TTC549 (cell line): Measurements from ENCODE around the gene MAPK4.

Experiments
- FAIRE-seq: peaks from 2 replicates; lab custom pipeline; 2012; peaks lifted over from hg19 to GRCh38; lab: Jason Lieb, UNC

MAPK4 gene

DNA sequence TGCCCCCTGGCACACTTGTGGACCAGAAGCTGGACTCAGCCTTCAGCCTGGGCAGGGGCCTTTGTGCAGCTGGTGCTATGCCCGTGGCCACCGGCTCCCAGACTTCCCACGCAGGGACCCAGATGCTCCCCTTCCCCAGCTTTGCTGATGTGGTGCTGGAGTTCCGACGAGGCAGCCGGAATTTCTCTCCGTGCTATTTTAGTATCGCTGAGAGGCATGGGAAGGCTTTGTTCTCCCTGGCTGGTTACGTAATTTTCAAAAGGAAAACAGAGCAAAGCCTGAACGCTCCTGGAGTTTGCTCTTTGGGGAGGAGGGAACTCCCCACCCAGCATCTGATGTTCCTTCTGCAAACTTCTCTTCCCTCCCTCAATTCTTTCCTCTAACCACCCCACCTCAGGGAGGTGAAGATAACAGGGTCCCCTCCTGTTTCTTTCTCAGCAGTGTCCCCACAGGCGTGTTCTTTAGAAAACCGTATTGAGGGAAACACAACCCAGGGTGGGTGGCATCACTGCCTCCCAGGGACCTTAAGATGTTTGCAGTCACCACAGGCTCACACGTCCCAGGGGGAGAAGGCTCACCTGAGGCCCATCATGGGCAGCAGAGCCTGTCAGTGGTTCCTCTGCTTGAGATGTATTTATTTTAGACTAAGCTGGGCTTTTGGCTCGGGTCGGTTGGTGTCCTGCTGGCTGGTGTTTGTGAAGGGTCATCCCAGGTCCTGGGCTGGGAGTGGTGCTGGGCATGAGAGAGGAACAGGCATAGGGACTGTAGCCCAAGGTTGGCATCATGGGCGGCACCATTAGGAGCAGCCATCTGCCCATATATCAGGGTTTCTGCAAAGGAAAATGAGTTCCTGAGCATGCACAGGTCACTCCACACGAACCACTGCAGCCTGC, 95.0 kb downstream of the MAPK4 start:
- no peak for FAIRE-seq

- FAIRE-seq: no peak
Observed at GRCh38 chr18:50656396-50656795, 96.5 kb downstream of the MAPK4 start.

- FAIRE-seq: no peak
Observed at GRCh38 chr18:50656841-50657470, 97.1 kb downstream of the MAPK4 start.

- FAIRE-seq: no peak
Observed at GRCh38 chr18:50658601-50659000, 98.7 kb downstream of the MAPK4 start.

DNA sequence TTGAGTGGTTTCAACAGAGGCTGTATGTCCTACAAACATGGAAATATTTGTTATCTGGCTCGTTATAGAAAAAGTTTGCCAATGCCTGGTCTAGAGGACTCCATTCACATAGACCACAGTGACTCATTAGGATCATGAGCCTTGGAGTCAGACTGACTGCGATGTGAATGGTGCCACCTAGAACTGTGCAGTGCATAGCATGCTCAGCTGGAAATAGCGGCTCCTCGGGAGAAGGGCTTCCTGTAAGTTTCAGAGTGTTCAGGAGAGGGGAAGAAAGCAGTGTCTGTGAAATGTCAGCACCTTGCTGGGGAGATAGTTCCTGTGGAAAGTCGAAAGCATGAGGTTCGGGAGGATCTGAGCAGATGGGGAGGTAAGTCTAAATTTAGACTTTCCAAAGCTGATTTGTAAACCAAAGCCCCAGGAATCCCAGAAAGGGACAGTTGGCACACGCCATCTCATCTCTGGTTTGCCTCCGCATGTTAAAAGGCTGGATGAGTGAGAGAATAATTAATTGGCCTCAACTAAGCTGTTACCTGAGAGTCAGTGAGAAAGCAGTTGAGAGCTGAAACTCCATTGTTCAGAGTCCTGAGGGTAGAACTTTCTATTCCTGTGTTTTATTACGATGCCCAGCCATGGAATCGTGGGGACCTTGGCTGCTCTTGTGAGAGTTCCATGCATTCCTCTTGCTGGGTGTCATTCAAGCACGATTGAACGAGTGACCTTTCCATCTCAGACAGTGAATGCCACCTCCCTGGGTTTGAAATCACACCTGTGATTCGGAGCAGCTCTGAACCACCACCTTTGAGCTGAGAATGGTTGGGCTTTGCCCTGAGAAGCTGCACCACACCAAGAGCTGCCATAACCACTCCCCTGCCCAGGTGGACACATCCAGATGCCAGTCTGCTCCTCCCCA, 99.5 kb downstream of the MAPK4 start:
- FAIRE-seq: no peak

GRCh38 chr18:50661013-50661412, 101.1 kb downstream of the MAPK4 start:
- no peak for FAIRE-seq

- no peak for FAIRE-seq
Observed at GRCh38 chr18:50662177-50662576, 102.3 kb downstream of the MAPK4 start.

- FAIRE-seq: no peak
Observed at GRCh38 chr18:50662775-50663383, 103.0 kb downstream of the MAPK4 start.

GRCh38 chr18:50663626-50664441, 103.9 kb downstream of the MAPK4 start:
- FAIRE-seq: no peak

GRCh38 chr18:50665015-50665414, 105.1 kb downstream of the MAPK4 start:
- no peak for FAIRE-seq

DNA sequence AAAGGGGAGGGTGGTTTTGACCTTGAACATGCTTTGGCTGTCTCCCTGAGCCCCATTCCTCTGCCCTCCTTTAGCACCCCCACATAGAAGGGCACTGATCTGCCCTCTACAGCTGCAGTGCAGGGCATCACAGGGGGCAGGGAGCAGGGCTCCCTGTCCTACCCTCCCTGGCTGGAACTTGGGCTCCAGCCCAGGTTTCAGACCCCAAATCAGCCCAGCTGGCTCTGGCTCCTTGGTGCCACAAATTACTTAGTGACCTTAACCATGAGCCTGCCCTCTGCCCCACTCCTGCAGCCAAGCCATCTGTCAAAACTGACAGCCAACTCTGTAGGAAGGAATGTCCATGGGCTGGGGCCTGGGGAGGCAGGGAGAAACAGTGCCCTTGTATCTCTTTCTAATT, 105.6 kb downstream of the MAPK4 start:
- no peak for FAIRE-seq

DNA sequence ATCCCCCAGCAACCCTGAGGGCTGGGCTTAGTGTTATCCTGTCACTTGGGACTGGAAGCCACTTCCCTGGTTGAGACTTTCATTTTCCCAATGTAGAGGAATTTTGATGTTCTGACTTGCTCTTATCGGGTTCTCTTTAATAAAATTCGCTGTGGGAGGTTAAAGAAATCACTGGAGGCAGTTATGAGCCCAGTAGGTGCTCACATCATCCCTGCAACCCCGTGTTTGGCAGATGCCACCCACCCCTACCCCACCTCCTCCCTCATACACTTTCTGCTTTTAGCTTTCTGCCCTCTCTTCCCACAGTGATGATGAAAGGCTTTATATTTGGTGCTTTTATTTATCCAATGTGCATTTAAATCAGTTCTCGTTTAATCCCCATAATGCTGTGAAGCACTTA, 106.6 kb downstream of the MAPK4 start:
- no peak for FAIRE-seq

GRCh38 chr18:50671376-50671775, 111.5 kb downstream of the MAPK4 start:
- no peak for FAIRE-seq

GRCh38 chr18:50674307-50674980, 114.6 kb downstream of the MAPK4 start:
- FAIRE-seq: no peak

- no peak for FAIRE-seq
Observed at GRCh38 chr18:50675043-50675442, 115.2 kb downstream of the MAPK4 start.

GRCh38 chr18:50678651-50679050, 118.8 kb downstream of the MAPK4 start:
- FAIRE-seq: no peak

DNA sequence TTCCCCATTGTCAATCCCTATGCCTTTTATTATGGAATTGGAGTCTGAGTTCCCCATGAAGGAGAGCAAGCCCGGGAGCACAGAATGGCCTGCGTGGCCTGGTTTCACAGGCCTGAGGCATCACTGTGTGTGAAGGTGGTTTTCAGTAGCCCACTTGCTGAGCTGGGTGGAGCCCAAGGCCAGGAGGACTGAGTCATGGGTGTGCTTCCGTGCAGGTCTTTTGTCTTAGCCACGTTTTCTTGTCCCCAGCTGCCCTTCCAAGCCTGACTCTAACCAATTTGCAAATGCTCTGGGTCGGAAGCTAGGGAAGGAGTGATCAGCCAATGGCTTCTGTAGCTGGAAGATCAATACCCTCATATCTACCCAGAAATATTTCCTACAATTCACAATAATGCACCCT, 119.2 kb downstream of the MAPK4 start:
- no peak for FAIRE-seq

DNA sequence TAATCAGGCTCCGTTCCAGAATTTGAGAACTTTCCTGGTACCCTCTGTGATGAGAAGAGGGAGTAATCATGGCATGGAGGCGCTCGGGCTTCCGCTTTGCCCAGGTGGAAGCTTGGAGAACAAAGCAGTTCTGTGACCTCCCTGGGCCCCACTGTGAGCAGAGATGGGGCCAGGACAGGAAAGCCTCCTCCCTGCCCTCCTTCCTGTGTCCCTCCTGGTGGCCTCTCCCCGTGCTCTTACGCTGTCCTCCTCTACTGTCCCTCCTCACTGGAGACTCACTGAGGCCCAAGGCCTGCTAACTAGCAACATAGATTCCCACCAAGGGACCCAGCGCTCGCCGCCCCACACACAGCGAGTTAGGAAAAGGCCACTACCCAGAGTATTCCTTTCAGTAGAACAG, 119.8 kb downstream of the MAPK4 start:
- FAIRE-seq: no peak

- FAIRE-seq: no peak
Observed at GRCh38 chr18:50680966-50681365, 121.1 kb downstream of the MAPK4 start.

- FAIRE-seq: no peak
Observed at GRCh38 chr18:50682852-50683251, 123.0 kb downstream of the MAPK4 start.

DNA sequence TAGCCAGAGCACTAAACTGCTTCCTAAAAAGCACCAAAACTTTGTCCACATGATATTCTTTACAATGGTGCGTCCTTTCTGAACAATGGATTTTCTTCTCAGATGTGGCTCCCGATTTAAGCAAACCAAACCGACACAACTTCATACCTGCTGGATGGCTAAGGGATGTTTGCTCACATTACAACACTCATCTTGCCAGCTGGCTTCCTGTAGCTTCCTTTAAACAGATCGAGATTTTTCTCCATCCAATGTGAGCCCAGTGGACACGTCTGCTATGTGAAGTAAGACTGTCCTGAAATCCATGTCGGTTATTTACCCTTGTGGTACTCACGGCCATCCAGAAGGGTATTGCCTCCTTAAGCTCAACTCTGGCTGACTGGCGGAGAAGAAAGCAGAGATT, 126.5 kb downstream of the MAPK4 start:
- FAIRE-seq: no peak
